Measurements from ENCODE around the gene ZNF263. TPM values are rescaled to one million over a fixed set of nuclear protein-coding genes. Genes with fewer than 3 reads are reported as not detected.
"Not testable (repeated sequence)": the region's sequence is repeated elsewhere in the genome, so short reads cannot be mapped to it uniquely, and the experiment has no call there.

ZNF263 gene
- total RNA-seq, 1 donor from 2014 or later, result 18.1 TPM

DNA sequence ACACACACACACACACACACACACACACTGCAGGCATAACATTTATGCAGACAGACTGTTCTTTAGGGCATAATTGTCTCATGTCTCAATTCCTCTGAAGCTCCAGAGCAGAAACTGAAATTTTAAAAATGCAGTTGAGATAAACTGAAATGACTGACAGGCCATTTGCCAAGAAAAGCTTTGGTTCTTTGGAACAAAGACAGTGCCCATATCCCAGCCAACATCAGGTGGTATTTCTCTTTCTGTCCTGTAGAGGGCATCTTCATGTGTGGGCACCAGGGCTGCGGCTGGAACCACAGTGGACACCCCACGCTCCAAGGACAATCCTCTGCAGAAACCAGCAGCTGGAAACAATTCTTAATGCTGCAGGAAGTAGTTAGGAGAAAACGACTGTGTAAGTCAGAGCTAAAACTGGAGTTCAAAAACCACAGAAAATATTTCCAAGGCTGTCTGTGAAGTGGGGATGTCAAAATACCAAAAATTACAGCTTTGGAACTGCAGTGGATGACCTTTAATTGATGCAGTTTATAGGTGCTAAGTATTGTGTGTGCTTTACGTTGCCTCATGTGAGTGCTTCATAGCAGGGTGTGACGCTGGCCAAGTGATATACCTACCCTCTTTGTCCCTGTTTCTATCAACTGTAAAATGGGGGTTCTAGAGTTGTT, 16.3 kb upstream of the ZNF263 start:
- no peak for DNase-seq (ENCODE audit: low read depth)

DNA sequence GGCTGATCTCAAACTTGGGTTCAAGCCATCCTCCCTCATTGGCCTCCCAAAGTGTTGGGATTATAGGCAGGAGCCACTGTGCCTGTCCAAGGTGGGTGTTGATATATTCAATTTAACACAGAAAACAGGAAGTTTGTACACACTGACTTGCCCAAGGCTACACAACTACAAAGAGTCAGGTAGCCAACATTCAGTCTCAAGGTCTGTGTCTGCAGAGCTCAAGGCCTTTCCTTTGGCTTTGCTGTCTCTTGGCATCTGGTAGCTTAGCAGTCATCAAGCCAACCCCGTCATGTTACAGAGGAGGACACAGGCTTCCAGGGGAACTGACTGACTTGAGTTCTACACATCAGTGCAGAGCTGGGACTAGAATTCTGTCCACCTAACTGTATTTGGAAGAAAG, 15.0 kb upstream of the ZNF263 start:
- no peak overlapping the region for H3K4me3 ChIP-seq (ENCODE audit: low read depth, low read length)
- TF ChIP-seq, protein P1, sequence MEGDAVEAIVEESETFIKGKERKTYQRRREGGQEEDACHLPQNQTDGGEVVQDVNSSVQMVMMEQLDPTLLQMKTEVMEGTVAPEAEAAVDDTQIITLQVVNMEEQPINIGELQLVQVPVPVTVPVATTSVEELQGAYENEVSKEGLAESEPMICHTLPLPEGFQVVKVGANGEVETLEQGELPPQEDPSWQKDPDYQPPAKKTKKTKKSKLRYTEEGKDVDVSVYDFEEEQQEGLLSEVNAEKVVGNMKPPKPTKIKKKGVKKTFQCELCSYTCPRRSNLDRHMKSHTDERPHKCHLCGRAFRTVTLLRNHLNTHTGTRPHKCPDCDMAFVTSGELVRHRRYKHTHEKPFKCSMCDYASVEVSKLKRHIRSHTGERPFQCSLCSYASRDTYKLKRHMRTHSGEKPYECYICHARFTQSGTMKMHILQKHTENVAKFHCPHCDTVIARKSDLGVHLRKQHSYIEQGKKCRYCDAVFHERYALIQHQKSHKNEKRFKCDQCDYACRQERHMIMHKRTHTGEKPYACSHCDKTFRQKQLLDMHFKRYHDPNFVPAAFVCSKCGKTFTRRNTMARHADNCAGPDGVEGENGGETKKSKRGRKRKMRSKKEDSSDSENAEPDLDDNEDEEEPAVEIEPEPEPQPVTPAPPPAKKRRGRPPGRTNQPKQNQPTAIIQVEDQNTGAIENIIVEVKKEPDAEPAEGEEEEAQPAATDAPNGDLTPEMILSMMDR (conservative IDR thresholded peaks at IDR 0.05; ENCODE audit: low read depth, low read length), result no peak
- no peak for DNase-seq (ENCODE audit: low read depth)

More for the DNA sequence above, 16.3 kb upstream of the ZNF263 start:
- TF ChIP-seq, protein P1 (conservative IDR thresholded peaks at IDR 0.05; ENCODE audit: low read depth, low read length), result peak; percentile 61
- no peak overlapping the region for H3K4me3 ChIP-seq (ENCODE audit: low read depth, low read length)

- H3K4me3 ChIP-seq (ENCODE audit: low read depth, low read length); DNase-seq (ENCODE audit: low read depth): not testable (repeated sequence)
These were observed 12.6 kb upstream of the ZNF263 start for GRCh38 chr16:3270718-3271117.

- not testable (repeated sequence) for H3K4me3 ChIP-seq (ENCODE audit: low read depth, low read length); DNase-seq (ENCODE audit: low read depth)
These were observed 12.0 kb upstream of the ZNF263 start for GRCh38 chr16:3271281-3271680.

DNA sequence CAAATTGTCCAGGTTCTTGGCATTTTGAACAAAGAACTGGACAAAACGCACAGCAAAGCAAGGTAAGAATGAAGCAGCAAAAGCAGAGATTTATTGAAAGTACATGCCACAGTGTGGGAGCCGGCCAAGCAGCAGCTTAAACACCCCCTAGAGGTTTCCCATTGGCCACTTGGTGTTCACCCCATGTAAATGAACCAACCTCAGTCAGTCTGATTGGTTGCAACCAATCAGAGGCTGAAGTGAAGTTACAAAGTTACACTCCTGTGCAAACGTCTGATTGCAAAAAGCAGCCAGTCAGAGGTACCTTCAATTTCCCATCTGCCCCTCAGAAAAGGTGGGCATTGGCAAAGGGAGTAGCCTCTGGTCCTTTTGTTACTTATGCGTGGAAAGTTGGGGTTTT, 8.8 kb upstream of the ZNF263 start:
- no peak overlapping the region for H3K4me3 ChIP-seq (ENCODE audit: low read depth, low read length)
- TF ChIP-seq, protein P1 (conservative IDR thresholded peaks at IDR 0.05; ENCODE audit: low read depth, low read length), result no peak
- no peak for DNase-seq (ENCODE audit: low read depth)

- TF ChIP-seq, protein P1 (conservative IDR thresholded peaks at IDR 0.05; ENCODE audit: low read depth, low read length), result no peak
- no peak for DNase-seq (ENCODE audit: low read depth)
- no peak overlapping the region for H3K4me3 ChIP-seq (ENCODE audit: low read depth, low read length)
These were observed 8.3 kb upstream of the ZNF263 start for GRCh38 chr16:3274947-3275346.

DNA sequence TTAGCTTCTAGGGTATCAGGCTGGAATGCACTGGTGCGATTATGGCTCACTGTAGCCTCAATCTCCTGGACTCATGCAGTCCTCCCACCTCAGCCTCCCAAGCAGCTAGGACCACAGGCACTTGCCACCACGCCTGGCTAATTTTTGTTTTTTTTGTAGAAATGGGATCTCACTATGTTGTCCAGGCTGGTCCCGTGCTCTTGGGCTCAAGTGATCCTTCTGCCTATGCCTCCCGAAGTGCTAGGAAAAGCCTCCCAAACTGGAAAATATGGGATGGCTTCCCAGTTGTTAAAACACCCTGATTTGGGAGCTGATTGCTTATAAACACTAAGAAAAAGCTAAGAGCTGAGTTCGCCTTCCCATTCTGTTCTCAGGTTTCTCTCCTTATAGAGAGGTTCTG, 6.6 kb upstream of the ZNF263 start:
- TF ChIP-seq, protein P1 (conservative IDR thresholded peaks at IDR 0.05; ENCODE audit: low read depth, low read length), result no peak
- no peak overlapping the region for H3K4me3 ChIP-seq (ENCODE audit: low read depth, low read length)
- no peak for DNase-seq (ENCODE audit: low read depth)

- DNase-seq (ENCODE audit: low read depth), result no peak
- TF ChIP-seq, protein P1 (conservative IDR thresholded peaks at IDR 0.05; ENCODE audit: low read depth, low read length), result no peak
- H3K4me3 ChIP-seq (ENCODE audit: low read depth, low read length), result no peak overlapping the region
These were observed 2.0 kb upstream of the ZNF263 start for GRCh38 chr16:3281222-3281820.

All from epithelial cell of proximal tubule (primary cell).